CD4-positive, alpha-beta T cell treated with Interleukin-17A for 1 hour (primary cell): ENCODE measurements around the gene PTOV1.

Source experiments
- DNase-seq: peaks from one replicate; pipeline ENCODE4 v3.0.0-alpha.2; 2020

The PTOV1 gene

DNA sequence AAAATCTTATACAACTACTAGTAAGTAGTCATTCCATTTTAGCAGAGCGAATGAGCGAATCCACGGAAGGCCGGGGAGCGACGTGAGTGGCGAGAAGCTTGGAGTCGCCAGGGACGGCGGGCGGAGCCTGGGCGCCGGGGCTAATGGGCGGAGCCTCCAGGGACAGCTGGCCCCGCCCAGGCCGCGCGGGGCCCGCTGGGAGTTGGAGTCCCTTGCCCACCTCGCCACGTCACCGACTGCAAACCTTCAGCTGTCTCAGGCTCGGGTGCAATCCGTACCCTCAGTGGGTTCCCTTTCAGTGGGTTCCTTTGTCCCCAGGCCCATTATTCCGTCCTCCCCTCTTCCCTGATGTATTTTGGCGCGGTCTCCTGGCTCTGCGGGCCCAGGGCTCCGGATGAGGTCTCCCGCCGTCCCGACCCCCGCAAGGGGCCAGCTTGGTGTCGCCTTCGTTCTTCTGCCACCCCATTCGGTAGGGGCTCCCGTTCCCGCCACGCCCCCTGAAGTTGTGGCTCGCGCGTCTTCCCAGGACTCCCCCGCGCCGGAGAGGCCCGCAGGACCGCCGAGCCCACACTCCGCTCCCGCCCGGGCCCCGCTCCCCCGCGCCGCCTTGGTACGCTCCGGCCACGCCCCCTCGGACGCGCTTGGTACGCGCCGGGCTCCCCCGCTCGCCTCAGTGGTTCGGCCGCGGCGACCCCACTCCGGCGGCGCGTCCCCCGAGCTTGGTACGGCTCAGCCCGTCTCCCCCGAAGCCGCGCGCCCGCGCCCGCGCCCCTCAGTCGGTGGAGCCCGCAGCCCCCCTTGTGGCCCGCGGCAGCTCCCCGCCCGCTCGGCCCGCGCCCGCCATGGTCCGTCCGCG, at the start of gene PTOV1:
Gene PTOV1, plus strand, starts transcription at position 673 of the 856 bp plus-strand sequence.
- peak; percentile 90 for DNase-seq

DNA sequence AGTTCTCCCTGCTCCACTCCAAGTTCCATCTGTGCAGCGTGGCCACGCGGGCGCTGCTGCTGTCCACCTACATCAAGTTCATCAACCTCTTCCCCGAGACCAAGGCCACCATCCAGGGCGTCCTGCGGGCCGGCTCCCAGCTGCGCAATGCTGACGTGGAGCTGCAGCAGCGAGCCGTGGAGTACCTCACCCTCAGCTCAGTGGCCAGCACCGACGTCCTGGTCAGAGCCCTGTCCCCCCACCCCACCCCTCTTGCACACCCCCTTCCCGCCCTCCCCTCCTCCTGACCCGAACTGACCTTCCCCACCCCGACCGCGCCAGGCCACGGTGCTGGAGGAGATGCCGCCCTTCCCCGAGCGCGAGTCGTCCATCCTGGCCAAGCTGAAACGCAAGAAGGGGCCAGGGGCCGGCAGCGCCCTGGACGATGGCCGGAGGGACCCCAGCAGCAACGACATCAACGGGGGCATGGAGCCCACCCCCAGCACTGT, 49.5 kb upstream of the PTOV1 start:
- no peak for DNase-seq

DNA sequence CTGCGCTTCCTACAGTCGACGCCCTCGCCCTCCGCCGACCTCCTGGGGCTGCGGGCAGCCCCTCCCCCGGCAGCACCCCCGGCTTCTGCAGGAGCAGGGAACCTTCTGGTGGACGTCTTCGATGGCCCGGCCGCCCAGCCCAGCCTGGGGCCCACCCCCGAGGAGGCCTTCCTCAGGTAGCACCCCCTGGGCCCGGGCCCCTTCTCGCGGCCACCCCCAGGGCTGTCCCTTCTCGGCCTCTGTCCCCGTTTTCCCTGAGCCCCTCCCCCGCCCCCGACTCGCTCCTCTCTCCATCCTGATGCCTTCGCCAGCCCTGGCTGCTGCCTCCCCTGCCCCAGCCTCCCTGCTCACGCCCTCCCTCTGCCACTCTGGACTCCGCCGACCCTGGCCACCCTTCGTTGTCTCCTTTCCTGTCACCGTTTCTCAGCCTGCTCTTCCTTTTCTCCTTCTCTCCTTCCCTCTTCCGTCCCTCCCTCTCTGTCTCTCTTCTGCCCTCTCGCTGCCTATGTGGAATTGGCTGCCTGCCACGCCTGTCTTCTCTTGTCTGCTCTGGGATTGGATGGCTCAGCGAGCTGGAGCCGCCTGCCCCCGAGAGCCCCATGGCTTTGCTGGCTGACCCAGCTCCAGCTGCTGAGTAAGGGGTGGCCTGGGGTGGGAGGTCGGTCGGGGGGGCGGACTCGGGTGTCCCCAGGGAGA, 48.8 kb upstream of the PTOV1 start:
- no peak for DNase-seq

DNA sequence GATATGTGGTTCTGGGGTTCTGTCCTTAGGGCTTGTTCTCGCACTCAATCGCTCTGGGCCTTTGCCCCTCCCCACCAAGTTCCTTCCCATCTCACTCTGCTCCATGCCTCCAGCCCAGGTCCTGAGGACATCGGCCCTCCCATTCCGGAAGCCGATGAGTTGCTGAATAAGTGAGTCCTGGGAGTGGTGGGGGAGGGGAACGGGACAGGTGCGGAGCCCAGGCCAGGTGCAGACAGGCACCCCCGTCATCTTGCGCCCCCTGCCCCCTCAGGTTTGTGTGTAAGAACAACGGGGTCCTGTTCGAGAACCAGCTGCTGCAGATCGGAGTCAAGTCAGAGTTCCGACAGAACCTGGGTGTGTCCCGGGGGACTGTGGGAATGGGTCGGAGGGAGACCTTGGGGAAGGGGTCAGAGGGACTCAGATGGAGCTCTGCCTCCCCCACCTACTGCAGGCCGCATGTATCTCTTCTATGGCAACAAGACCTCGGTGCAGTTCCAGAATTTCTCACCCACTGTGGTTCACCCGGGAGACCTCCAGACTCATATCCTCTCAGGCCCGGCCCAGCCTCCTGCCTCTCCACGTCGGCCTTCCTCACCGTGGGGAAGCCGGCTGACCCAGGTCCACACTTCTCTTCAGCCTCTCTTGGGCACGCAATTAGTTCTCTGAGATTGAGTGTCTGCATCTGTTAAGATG, 48.0 kb upstream of the PTOV1 start:
- DNase-seq = no peak

DNA sequence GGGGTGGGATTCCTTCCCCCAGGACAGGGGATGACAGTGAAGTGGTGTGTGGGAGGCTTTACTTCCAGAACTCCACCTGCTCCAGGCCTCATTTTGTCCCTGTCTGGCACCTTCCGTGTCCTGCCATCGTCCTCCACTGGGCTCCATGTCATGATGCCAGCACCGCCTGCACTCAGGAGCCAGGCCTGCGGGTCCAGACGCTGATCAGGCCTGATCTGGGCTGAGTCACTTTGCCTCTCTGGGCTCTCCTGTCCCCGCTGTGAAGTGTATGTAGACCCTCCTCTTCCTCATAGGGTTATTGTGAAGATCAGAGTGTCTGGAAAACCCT, 47.5 kb upstream of the PTOV1 start:
- no peak for DNase-seq

DNA sequence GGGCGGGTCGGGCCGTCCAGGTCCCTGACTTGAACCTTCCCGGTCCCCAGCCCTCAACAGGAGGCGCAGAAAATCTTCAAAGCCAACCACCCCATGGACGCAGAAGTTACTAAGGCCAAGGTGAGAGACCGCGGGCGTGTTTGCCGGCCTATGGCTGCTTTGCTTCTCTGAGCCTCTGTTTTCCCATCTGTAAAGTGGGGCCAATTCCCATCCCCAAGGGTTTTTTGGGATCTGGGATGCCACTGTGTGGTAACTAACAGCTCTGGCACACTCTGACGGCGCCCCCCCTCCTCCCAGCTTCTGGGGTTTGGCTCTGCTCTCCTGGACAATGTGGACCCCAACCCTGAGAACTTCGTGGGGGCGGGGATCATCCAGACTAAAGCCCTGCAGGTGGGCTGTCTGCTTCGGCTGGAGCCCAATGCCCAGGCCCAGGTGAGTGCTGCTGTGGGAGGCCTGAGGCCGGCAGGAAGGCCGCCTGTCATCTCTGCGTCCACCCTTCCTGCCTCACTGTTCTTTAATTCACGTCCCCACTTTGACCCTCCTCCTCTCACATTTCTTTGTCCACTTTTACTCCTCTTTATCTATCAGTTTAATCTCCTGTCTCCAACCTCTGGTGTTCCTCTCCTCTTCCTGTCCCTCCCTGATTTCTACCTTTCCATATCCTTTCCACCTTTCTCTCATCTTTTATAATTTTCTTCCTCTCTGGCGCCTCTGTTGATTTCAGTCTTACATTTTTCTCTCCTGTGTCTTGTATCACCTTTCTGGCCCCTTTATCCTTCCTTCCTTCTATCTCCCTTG, 44.9 kb upstream of the PTOV1 start:
- DNase-seq = no peak

DNA sequence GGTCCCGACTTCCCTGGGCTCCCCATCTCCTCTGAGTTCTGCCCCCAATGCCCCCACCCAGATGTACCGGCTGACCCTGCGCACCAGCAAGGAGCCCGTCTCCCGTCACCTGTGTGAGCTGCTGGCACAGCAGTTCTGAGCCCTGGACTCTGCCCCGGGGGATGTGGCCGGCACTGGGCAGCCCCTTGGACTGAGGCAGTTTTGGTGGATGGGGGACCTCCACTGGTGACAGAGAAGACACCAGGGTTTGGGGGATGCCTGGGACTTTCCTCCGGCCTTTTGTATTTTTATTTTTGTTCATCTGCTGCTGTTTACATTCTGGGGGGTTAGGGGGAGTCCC, 44.4 kb upstream of the PTOV1 start:
- DNase-seq = no peak

DNA sequence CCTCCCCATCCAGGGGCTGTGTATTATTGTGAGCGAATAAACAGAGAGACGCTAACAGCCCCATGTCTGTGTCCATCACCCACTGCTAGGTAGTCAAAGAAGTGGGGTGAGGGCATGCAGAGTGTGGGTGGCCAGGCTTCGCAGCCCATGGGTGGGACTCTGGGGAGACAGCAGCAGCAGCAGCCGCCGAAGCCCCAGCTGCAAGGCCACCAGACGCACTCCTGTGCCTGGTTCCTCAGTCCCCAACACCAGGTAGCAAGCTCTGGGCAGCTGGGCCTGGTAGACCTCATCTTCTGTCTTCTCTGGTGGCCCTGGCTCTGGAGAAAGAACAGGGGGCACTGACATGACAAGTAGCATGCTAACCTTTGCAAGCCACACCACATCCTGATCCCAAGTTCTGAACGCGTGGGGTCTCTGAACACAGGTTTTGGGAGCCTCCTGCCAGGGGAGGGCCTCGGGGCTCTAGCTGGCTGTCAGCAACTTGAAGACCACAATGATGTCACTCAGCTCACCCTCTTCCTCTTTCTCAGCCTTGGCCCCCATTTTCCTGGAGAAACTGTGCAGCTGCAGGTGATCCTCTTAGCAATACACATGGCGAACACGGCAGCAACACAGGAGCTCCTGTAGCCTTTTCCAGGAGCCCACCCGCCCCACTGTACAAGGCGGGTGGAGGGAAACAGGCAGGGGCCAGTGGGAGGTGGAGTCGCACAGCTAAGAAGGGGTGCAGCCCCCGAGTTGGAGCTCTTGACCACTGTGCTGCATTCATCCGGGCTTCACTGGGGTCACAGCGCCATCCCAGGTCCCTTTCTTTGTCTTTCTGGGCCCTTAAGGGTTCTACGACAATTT, 43.7 kb upstream of the PTOV1 start:
- DNase-seq = no peak

DNA sequence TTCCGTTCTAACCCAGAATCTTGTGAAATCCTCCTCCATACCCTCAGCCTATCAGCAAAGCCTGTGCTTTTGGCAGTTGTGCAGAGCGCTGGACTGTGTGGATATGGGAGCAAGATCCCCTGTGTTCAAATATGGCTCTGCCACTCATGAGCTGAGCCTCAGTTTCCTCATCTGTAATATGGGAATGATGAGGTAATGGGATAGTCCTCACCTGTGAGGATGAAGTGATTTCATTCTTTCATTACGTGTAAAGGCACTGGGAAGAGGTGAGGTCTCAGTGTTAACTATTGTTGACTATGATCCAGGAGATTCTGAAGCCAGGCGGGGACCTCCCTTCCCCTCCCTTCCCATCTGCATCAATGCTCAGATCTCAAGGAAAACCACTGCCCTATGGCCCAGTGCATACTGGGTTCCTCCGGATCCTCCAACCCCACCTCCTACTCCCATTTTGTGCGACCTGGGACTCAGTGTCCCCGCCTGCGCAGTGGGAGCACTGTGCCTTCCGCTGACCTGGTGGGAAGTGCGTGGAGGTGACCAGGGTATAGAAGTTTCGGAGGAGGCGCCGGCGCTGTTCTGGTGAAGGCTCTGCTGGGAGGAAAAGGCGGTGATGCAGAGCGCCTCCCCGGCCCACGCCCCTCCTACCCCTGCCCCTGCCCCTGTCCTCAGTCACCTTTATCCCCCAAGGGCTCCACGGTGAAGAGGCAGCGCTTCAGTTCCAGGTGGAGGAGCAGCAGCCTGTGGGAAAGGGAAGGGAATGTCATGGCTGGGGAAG, 42.9 kb upstream of the PTOV1 start:
- no peak for DNase-seq

DNA sequence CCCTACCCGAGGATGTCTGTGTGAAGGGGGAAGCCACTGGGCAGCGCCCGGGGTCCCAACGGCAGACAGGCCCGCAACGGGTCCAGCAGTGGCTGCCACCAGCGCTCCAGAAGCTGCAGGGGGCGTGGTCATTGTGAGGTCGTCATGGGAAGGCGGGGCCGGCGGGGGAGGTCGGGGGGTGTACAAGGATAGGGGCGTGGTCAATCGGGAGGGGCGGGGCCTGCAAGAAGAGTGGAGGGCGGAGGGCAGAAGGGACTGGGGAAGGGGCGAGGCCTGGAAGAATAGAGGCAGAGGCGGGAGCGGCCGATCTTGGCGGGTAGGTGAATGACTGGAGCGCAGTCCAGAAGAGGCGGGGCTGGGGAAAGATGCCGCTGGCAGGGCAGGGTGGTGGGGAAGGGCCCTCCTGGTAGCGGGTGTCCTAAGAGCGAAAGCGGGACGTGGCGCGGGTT, 42.2 kb upstream of the PTOV1 start:
- DNase-seq = peak; percentile 93

DNA sequence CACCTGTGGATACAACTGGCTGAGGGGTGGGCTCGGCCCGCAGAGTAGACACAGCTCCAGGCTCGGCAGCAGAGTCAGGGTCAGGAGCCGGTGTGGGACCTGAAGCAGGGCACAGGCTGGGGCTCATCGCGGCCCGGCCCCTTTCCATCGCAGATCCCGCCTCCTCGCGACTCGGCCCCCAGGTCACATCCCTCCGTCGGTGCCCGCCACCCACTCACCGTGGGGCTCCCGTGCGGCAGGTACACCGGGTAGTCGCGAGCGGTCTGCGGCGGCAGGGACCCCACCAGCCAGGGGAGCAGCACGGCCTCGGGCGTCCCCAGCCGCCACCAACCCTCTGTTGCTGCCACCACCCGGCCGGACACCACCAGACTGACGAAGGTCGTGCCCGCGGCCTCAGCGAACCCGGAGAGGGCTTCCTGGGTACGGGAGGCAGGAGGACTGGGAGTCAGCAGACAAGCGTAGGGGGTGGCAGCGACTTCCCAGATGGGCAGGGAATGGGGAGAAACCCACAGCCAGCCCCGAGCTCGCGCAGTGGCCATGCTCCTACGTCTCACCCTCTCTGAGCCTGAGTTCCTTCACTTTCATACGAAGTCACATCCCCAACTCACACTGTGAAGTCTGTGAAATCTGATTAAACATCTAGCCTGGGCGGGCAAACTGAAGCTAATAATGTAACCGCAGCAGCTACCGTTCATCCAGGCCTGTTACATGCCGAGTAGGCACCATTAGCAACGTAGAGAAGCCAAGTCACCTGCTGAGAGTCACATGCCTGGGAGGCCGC, 41.6 kb upstream of the PTOV1 start:
- DNase-seq = peak; percentile 70

DNA sequence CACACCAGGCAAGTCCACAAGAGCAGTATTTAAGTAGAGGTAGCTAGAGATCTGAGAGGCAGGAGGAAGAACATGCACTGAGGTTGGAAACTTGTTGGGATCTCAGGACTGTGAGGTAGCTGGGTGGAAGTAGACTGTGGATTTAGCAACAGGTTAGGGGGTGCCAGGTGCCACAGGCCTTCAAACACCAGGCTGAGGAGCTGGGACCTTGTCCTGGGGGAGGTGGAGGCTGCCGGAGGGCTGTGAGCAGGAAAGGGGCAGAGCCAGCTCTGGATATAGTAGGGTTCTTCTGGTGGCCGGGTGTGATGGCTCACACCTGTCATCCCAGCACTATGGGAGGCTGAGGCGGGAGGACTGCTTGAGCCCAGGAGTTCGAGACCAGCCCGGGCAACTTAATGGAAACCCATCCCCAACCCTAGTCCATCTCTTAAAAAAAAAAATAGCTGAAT, 41.0 kb upstream of the PTOV1 start:
- DNase-seq = no peak

DNA sequence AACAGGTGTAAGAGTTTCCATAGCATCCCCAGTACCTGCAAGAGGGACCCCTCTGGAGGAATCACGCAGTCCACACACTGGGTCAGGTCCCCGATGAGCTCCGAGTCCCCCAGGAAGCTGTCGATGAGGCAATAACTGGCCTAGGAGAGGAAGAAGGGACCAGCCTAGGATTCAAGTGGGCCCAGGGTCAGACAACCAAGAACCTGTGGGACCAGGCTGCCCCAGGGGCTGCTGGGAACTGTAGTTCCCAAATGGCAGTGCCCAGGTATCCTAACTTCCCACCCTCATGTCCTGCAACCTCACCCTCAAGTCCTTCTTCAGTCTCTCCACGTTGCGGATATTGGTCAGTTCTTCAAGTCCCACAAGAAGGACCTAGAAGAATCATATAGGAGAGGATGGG, 39.6 kb upstream of the PTOV1 start:
- DNase-seq = no peak

DNA sequence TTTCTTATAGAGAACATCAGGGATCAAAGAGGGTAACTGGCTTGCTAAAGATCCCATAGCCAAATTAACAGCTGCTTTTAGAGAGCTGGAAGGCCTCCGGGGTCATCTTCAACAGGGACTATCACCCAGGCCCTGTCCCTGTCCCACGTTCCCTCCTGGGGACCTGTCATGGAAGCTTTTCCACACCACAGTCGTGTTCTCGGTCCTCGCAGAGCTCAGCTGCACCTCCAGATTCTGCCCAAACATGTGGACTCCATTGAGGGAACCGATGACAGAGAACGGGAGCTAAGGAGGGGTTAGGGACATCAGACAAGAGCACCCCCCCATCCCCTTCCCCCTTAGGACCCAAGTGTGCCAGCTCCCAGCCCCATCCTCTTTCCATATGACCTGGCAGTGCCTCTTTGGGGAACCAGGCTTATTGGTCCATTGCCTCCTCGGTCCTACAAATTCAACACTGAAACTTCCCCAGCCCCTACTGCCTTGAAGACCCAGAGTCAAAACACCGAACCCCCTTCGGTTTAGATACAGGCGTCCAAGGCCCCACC, 38.4 kb upstream of the PTOV1 start:
- no peak for DNase-seq

DNA sequence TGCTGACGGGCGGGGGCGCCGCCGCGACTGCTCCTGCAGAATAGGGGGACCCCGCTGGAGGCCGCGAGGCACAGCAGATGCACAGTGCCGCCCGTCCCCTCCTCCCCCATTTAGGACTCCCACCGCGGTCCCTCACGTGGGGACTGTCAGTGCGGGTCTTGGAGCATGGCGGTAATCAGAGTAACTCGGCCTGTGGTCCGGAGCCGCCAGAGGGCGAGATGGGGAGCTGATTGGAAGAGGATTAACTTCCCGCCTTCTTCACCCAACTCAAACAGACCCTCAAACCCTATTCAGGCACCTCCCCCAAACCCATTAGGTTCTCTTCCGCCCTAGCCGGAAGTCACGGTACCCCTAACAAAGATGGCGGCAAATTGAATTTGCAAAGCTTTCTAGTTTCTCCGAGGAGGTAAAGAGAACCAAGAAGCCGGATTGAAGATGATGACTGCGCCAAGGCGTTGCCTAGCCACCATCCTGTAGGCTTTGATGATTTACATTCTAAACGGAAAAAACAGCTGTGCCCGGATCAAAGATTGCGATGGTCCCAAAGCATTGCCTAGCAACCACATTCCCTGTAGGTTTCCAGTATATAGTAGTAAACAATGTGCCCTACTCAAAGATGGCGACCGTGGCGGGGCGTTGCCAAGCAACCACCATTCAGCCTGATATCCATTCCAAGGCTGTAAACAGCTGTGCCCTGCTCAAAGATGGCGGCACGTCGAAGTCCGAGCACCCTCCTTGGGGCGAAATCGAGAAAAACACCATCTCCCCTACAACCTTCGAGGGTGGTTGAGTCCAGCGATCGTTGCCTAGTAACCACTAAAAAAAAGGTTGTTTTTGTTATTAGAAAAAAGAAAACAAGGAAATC, 37.7 kb upstream of the PTOV1 start, which contains the start of gene FUZ:
Gene FUZ, minus strand, starts transcription at position 296 of the 865 bp plus-strand sequence. Its CDS starts 186 bp downstream, at position 110.
- DNase-seq = peak; percentile 99

DNA sequence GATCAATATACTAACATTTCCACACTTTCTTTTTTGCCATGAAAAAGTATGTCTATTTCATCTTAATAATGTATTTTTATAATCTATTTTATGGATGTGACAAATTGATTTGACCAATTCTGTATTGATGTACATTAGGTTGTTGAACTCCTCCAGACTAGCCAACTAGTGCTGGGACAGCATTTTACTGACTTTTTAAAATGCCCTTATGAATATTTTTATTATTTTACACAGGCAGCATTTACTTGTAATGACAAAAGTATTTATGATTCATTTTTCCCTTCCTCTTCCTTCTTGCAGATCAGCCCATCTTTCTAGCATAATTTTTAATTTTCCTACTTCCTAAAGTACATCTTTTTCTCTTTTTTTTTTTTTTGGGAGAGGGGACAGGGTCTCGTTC, 36.9 kb upstream of the PTOV1 start:
- DNase-seq = no peak

DNA sequence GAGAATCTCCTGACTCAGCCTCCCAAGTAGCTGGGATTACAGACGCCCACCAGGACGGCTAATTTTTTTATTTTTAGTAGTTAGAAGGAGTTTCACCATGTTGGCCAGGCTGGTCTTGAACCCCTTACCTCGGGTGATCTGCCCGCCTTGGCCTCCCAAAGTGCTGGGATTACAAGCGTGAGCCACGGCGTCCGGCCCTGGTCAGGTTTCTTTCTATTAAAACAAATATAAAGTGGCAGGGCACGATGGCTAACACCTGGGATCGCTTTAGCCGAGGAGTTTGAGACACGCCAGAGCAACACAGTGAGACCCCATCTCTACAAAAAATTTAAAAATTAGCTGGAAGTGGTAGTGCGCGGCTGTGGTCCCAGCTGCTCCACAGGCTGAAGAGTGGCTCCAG, 34.4 kb upstream of the PTOV1 start:
- no peak for DNase-seq

DNA sequence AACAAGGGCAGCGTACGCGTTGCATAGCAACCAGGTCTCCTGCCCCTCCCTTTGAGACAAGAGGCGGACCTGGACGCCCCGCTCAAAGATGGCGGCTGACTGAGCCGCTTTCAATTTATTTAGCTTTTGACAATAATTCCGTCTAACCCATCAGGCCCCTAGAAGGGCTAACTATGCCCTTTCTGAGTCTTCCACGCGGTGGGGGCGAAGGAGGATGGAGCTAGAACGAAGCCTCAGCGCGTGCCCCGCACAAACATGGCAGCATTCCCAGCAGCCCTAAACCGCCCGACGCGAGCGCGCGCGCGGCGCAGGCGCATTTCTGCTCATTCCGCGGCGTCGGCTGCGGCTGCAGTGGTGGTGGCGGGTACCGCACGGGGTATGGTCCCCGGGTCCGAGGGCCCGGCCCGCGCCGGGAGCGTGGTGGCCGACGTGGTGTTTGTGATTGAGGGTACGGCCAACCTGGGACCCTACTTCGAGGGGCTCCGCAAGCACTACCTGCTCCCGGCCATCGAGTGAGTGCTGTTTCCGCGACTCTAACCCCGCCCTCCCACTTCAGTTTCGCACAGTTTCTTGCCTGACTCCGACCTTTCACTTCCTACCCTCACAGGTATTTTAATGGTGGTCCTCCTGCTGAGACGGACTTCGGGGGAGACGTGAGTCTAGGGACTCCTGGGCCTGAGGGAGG, 32.9 kb upstream of the PTOV1 start, which contains the start of gene MED25:
Gene MED25, plus strand, starts transcription at position 326 of the 685 bp plus-strand sequence. Its CDS starts 53 bp downstream, at position 379.
- DNase-seq = peak; percentile 92
